H9 (cell line): ENCODE measurements around the gene SRC. TPM values are rescaled to one million over a fixed set of nuclear protein-coding genes. Genes with fewer than 3 reads are reported as not detected.

Experiments
- DNase-seq: peaks from one replicate; pipeline ENCODE4 v3.0.0-alpha.2; 2017
- H2AFZ ChIP-seq: one replicate; pipeline ENCODE4 v1.6.1; 2013; ENCODE audit warnings: mild to moderate bottlenecking, low read length, control low read depth, moderate library complexity
- H2AK5ac ChIP-seq: 2 replicates; pipeline ENCODE4 v1.6.1; 2013; ENCODE audit warnings: low read length, control low read depth, mixed read lengths; ENCODE audit not compliant: insufficient read length
- H2BK120ac ChIP-seq: one replicate; pipeline ENCODE4 v1.6.1; 2013; ENCODE audit warnings: low read depth, mild to moderate bottlenecking, low read length, control low read depth, inconsistent platforms; ENCODE audit not compliant: poor library complexity, severe bottlenecking
- H2BK12ac ChIP-seq: 2 replicates; pipeline ENCODE4 v1.6.1; 2013; ENCODE audit warnings: low read length, control low read depth, mixed read lengths, low read depth; ENCODE audit not compliant: insufficient read length
- H2BK15ac ChIP-seq: 2 replicates; pipeline ENCODE4 v1.6.1; 2013; ENCODE audit warnings: low read depth, low read length, control low read depth
- H2BK20ac ChIP-seq: one replicate; pipeline ENCODE4 v1.6.1; 2013; ENCODE audit warnings: low read depth, mild to moderate bottlenecking, low read length, control low read depth, inconsistent platforms; ENCODE audit not compliant: poor library complexity, severe bottlenecking
- H2BK5ac ChIP-seq: 2 replicates; pipeline ENCODE4 v1.6.1; 2013; ENCODE audit warnings: low read length, control low read depth, mixed read lengths; ENCODE audit not compliant: insufficient read length
- H3K14ac ChIP-seq: 2 replicates; pipeline ENCODE4 v1.6.1; 2013; ENCODE audit warnings: low read length, control low read depth; ENCODE audit not compliant: insufficient read depth
- H3K18ac ChIP-seq: 2 replicates; pipeline ENCODE4 v1.6.1; 2013; ENCODE audit warnings: low read depth, mild to moderate bottlenecking, mixed read lengths, low read length, control low read depth; ENCODE audit not compliant: insufficient read length
- H3K23ac ChIP-seq: 2 replicates; pipeline ENCODE4 v1.6.1; 2013; ENCODE audit warnings: low read length, control low read depth, mixed read lengths, low read depth; ENCODE audit not compliant: insufficient read length
- H3K23me2 ChIP-seq: 2 replicates; pipeline ENCODE4 v1.6.1; 2013; ENCODE audit warnings: low read depth, mild to moderate bottlenecking, mixed read lengths, low read length, control low read depth; ENCODE audit not compliant: insufficient read length, poor library complexity, severe bottlenecking
- H3K27ac ChIP-seq: 2 replicates; pipeline ENCODE4 v1.5.1; 2013; ENCODE audit warnings: low read length, control low read depth, mixed read lengths, low read depth; ENCODE audit not compliant: insufficient read length
- H3K27me3 ChIP-seq: 2 replicates; pipeline ENCODE4 v1.6.1; 2013; ENCODE audit warnings: low read length, control low read depth, inconsistent platforms; ENCODE audit not compliant: insufficient read depth
- H3K4ac ChIP-seq: 2 replicates; pipeline ENCODE4 v1.6.1; 2013; ENCODE audit warnings: low read depth, mild to moderate bottlenecking, control low read depth, inconsistent platforms, low read length, moderate library complexity
- H3K4me1 ChIP-seq: 2 replicates; pipeline ENCODE4 v1.6.1; 2013; ENCODE audit warnings: low read length, control low read depth, inconsistent platforms; ENCODE audit not compliant: insufficient read depth
- H3K4me2 ChIP-seq: 2 replicates; pipeline ENCODE4 v1.6.1; 2013; ENCODE audit warnings: low read length, control low read depth, mixed read lengths; ENCODE audit not compliant: insufficient read length, insufficient read depth
- H3K56ac ChIP-seq: 2 replicates; pipeline ENCODE4 v1.6.1; 2013; ENCODE audit warnings: low read depth, mild to moderate bottlenecking, mixed read lengths, low read length, control low read depth; ENCODE audit not compliant: insufficient read length
- H3K79me1 ChIP-seq: 2 replicates; pipeline ENCODE4 v1.6.1; 2013; ENCODE audit warnings: low read depth, mild to moderate bottlenecking, moderate library complexity, low read length, control low read depth, inconsistent platforms; ENCODE audit not compliant: insufficient read depth, poor library complexity, severe bottlenecking
- H3K79me2 ChIP-seq: 2 replicates; pipeline ENCODE4 v1.6.1; 2013; ENCODE audit warnings: low read length, control low read depth, inconsistent platforms; ENCODE audit not compliant: insufficient read depth
- H3K9ac ChIP-seq: 2 replicates; pipeline ENCODE4 v1.6.1; 2013; ENCODE audit warnings: low read length, control low read depth, mixed read lengths; ENCODE audit not compliant: insufficient read length; ENCODE audit errors: extremely low read depth
- H3K9me3 ChIP-seq: one replicate; pipeline ENCODE4 v1.6.1; 2013; ENCODE audit warnings: low read depth, low read length, inconsistent platforms; ENCODE audit not compliant: control insufficient read depth
- H3T11ph ChIP-seq: one replicate; pipeline ENCODE4 v1.6.1; 2013; ENCODE audit warnings: mild to moderate bottlenecking, low read length, control low read depth, inconsistent platforms
- H4K20me1 ChIP-seq: one replicate; pipeline ENCODE4 v1.6.1; 2013; ENCODE audit not compliant: control insufficient read depth, insufficient read length, insufficient read depth
- H4K5ac ChIP-seq: 2 replicates; pipeline ENCODE4 v1.6.1; 2013; ENCODE audit warnings: low read depth, mild to moderate bottlenecking, mixed read lengths, low read length, control low read depth; ENCODE audit not compliant: insufficient read length
- H4K8ac ChIP-seq: replicated peaks from 2 replicates; pipeline ENCODE4 v1.6.1; 2013; ENCODE audit warnings: low read length, control low read depth, mixed read lengths, low read depth; ENCODE audit not compliant: insufficient read length
- H4K91ac ChIP-seq: 2 replicates; pipeline ENCODE4 v1.6.1; 2013; ENCODE audit warnings: low read depth, mild to moderate bottlenecking, moderate library complexity, mixed read lengths, low read length, control low read depth; ENCODE audit not compliant: insufficient read length
- H3K27ac Mint-ChIP-seq, 3 experiments: 2 replicates in 2 of 3; 3 replicates in 1 of 3; pipeline ENCODE4 v1.8.0; 2020 to 2021; ENCODE audit warnings: mixed read lengths in 3 of 3, mild to moderate bottlenecking in 1 of 3, moderate library complexity in 1 of 3
- H3K27me3 Mint-ChIP-seq: 2 replicates; pipeline ENCODE4 v1.8.0; 2021; ENCODE audit warnings: low read depth, mild to moderate bottlenecking, moderate library complexity, mixed read lengths
- H3K36me3 Mint-ChIP-seq, 3 experiments: 2 replicates in 2 of 3; 3 replicates in 1 of 3; pipeline ENCODE4 v1.8.0; 2020 to 2021; ENCODE audit warnings: low read depth in 3 of 3, mixed read lengths in 3 of 3; ENCODE audit not compliant: insufficient read depth in 1 of 3
- H3K4me1 Mint-ChIP-seq, 2 experiments: 2 replicates each; pipeline ENCODE4 v1.8.0; 2020; ENCODE audit warnings: mixed read lengths in 2 of 2
- H3K4me3 Mint-ChIP-seq, 2 experiments: 2 replicates in 1 of 2; 3 replicates in 1 of 2; pipeline ENCODE4 v1.8.0; 2020 to 2021; ENCODE audit warnings: mild to moderate bottlenecking in 2 of 2, mixed read lengths in 2 of 2, moderate library complexity in 1 of 2
- H3K9me3 Mint-ChIP-seq, 2 experiments: 2 replicates in 1 of 2; 3 replicates in 1 of 2; pipeline ENCODE4 v1.8.0; 2020; ENCODE audit warnings: mild to moderate bottlenecking in 2 of 2, mixed read lengths in 2 of 2, moderate library complexity in 1 of 2
- CTCF ChIP-seq: fragments of 200-600 bp; sonication (generic); conservative IDR thresholded peaks from 3 replicates; pipeline ENCODE4 v1.8.0; 2021; ENCODE audit warnings: antibody characterized with exemption, mild to moderate bottlenecking
- WGBS: extraction: QIAGEN DNeasy Blood & Tissue Kit; methylation state at CpG from one replicate; pipeline ENCODE4 v1.1.7; 2013; ENCODE audit warnings: missing lambda C conversion rate, low lambda C conversion rate, mixed read lengths; ENCODE audit not compliant: insufficient read length; ENCODE audit errors: extremely low coverage; 5-methylcytosine and 5-hydroxymethylcytosine counted together
- total RNA-seq: library from RNA; stranded (reverse); gene quantifications from 2 replicates; pipeline ENCODE4 v1.2.1, GENCODE V29; 2021

Gene SRC
- total RNA-seq, 1 experiment from 2014 or later = 44.5 TPM

DNA sequence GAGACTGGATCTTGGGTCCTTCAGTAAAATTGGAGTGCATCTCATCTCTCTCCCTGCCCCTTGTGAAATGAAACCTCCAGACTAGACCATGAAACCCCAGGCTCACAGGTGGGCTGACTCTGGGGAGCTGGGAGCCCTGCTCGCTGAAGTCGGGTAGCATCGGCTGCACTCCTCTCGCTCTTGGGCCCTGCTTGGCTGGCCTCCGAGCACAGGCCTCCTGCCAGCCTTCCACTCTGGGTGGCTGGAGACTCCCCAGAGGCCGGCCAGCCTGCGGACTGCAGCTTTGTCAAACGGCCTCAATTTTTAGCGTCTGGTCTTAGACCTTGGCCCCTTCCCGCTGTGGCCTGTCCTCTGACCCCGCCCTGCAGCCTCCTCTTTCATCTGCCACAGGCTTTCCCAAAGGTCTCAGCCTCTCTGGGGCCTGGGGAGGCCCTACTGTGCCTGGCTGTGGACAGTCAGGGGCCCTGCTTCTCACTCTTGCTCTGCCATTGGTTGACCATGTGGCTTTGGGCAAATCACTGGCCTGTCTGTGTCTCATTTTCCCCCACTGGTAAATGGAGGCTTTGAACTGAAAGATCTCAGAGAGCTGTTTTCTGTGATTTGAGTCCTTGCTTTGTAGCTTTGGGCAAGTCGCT is 45.1 kb downstream of the SRC start:
- H3K79me1 ChIP-seq = no peaks in the 10 kb centered on the region
- H2BK15ac ChIP-seq = no peak overlapping the region
- no peaks in the 10 kb centered on the region for H3K9me3 Mint-ChIP-seq
- H3K27ac ChIP-seq = no peak overlapping the region
- H3K27me3 ChIP-seq = no peaks in the 10 kb centered on the region
- no peak overlapping the region for H2AFZ ChIP-seq
- no peaks in the 10 kb centered on the region; the same call in 1 of the 2 replicates for H3K4me1 ChIP-seq
- no peaks in the 10 kb centered on the region for H3K23me2 ChIP-seq
- no peaks in the 10 kb centered on the region for H3K79me2 ChIP-seq
- H2BK20ac ChIP-seq = no peak overlapping the region
- no peak overlapping the region for H4K91ac ChIP-seq
- no peaks in the 10 kb centered on the region for H3K9me3 ChIP-seq
- peaks cover 3 to 34% (median 27%) of the 10 kb centered on the region in 3 experiments; a peak in 6 of 7 replicates for H3K36me3 Mint-ChIP-seq
- H3T11ph ChIP-seq = no peak overlapping the region
- H3K18ac ChIP-seq = no peak overlapping the region
- DNase-seq = peak; percentile 23
- no peak overlapping the region for H3K4me2 ChIP-seq
- H2BK5ac ChIP-seq = no peak overlapping the region
- H2BK120ac ChIP-seq = no peak overlapping the region
- peaks cover 9 to 21% of the 10 kb centered on the region in 2 experiments for H3K4me1 Mint-ChIP-seq
- WGBS = no CpG with 5 or more reads among the region's 12 CpGs
- H4K20me1 ChIP-seq = no peaks in the 10 kb centered on the region
- no peak overlapping the region for H4K5ac ChIP-seq
- H2BK12ac ChIP-seq = no peak overlapping the region
- peak overlapping the region in 2 of 3 experiments; percentile 57 to 66; a peak in 3 of 7 replicates for H3K27ac Mint-ChIP-seq
- no peaks in the 10 kb centered on the region; the same call in 1 of the 2 replicates for H3K27me3 Mint-ChIP-seq
- H3K56ac ChIP-seq = no peak overlapping the region
- H3K14ac ChIP-seq = no peak overlapping the region
- no peak overlapping the region for H3K4ac ChIP-seq
- no peak overlapping the region for H3K4me3 Mint-ChIP-seq
- no peak for TF ChIP-seq CTCF
- no peak overlapping the region for H4K8ac ChIP-seq
- H3K9ac ChIP-seq = no peak overlapping the region
- no peak overlapping the region for H2AK5ac ChIP-seq
- H3K23ac ChIP-seq = no peak overlapping the region
